OCI-LY7 (cell line): ENCODE data around the gene ENO1.

ENCODE experiments used
- CTCF ChIP-seq: fragments of 200-600 bp; sonication (generic); conservative IDR thresholded peaks from 2 replicates; pipeline ENCODE4 v1.5.1; 2014; ENCODE audit warnings: mild to moderate bottlenecking, antibody characterized with exemption, low read length, moderate library complexity, mixed read lengths
- EZH2phosphoT487 ChIP-seq: fragments of 200-600 bp; sonication (generic); IDR thresholded peaks from 2 replicates; pipeline ENCODE4 v1.6.1; 2018; ENCODE audit warnings: low read depth, borderline replicate concordance, mild to moderate bottlenecking, mixed run types, antibody characterized with exemption, low read length, moderate library complexity, mixed read lengths

- TF ChIP-seq CTCF, result no peak
- TF ChIP-seq EZH2phosphoT487, result no peak
These were observed 20.6 kb upstream of the ENO1 start for GRCh38 chr1:8899046-8899445.
